ENCODE data around the gene KIAA1217. TPM values are rescaled to one million over a fixed set of nuclear protein-coding genes. Genes with fewer than 3 reads are reported as not detected.

KIAA1217 gene
- total and polyA plus RNA-seq, 2 of the 4 experiments (the other 2 are of a cell fraction) = 3.4 to 4.4 TPM

DNA sequence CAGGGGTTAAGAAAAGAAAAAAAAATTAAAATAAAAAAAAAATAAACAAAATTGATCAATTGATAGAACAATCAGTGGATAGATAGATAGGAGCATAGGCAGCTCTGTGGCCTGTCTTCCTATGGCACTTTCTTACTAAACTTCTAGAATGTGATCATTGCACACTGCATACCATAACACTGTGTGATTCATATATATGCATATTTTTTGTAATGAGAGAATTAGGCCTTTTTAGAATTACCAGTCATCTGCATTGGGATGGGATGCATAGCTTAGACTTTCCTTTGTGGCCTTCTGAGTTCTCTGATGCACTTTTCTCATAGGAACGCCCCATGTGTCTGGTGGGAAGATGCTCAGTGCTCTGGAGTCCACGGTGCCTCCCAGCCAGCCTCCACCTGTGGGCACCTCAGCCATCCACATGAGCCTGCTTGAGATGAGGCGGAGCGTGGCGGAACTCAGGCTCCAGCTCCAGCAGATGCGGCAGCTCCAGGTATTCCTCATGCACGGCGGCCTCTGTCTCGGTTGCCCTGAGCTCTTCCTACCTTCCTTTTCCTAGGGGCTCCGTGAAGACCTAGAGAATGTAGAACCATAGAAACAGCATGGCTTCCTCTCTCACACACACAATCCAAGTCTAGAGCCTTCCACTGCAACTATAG, 292.2 kb downstream of the KIAA1217 start:
- H4K91ac ChIP-seq (ENCODE audit: insufficient read depth, low read depth, low read length) = no peak overlapping the region
- H3K4me2 ChIP-seq (ENCODE audit: low read depth, low read length) = no peak overlapping the region
- H3K4me1 ChIP-seq (ENCODE audit: control insufficient read depth, insufficient read depth, low read length) = peaks cover 4% of the 10 kb centered on the region; the same call in 1 of the 2 replicates
- DNase-seq (peak; percentile 20), ATAC-seq (ENCODE audit: low read depth) (no peak; the same call in 1 of the 2 replicates)
- H3K9me3 ChIP-seq (ENCODE audit: control insufficient read depth, insufficient read depth, low read length) = no peaks in the 10 kb centered on the region
- H2AK9ac ChIP-seq (replicated peaks; ENCODE audit: low read depth, low read length, poor library complexity) = no peak overlapping the region
- no peak overlapping the region for H4K5ac ChIP-seq (ENCODE audit: low read depth, low read length)
- H3K27me3 ChIP-seq (ENCODE audit: control insufficient read depth, insufficient read depth, low read length) = no peaks in the 10 kb centered on the region
- peaks cover 3% of the 10 kb centered on the region; the same call in 1 of the 2 replicates for H3K9me1 ChIP-seq (ENCODE audit: insufficient read depth, low read length)
- CTCF ChIA-PET = no interaction called here
- intact Hi-C loops (cut with micrococcal nuclease) = loop anchor here (5.0 kb wide), 1 partner anchor 34 kb away; no protein-coding TSS in a partner anchor
- H4K8ac ChIP-seq (ENCODE audit: low read depth in 2 of 2, low read length in 2 of 2) = no peak overlapping the region
- no peak overlapping the region for H2BK20ac ChIP-seq (ENCODE audit: low read depth, low read length)
- TF ChIP-seq MAZ (IDR thresholded peaks at IDR 0.05; ENCODE audit: borderline replicate concordance, low read depth, low read length) = no peak
- no peak for TF ChIP-seq CEBPB (IDR thresholded peaks at IDR 0.05; ENCODE audit: low read depth, low read length)
- TF ChIP-seq, protein P1, sequence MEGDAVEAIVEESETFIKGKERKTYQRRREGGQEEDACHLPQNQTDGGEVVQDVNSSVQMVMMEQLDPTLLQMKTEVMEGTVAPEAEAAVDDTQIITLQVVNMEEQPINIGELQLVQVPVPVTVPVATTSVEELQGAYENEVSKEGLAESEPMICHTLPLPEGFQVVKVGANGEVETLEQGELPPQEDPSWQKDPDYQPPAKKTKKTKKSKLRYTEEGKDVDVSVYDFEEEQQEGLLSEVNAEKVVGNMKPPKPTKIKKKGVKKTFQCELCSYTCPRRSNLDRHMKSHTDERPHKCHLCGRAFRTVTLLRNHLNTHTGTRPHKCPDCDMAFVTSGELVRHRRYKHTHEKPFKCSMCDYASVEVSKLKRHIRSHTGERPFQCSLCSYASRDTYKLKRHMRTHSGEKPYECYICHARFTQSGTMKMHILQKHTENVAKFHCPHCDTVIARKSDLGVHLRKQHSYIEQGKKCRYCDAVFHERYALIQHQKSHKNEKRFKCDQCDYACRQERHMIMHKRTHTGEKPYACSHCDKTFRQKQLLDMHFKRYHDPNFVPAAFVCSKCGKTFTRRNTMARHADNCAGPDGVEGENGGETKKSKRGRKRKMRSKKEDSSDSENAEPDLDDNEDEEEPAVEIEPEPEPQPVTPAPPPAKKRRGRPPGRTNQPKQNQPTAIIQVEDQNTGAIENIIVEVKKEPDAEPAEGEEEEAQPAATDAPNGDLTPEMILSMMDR (conservative IDR thresholded peaks at IDR 0.05; ENCODE audit: low read depth, low read length) = no peak
- no peak for TF ChIP-seq SMC3 (IDR thresholded peaks at IDR 0.05; ENCODE audit: low read depth, low read length)
- no peak for TF ChIP-seq MXI1 (IDR thresholded peaks at IDR 0.05; ENCODE audit: borderline replicate concordance, low read depth, low read length)
- no peak for TF ChIP-seq RCOR1 (IDR thresholded peaks at IDR 0.05; ENCODE audit: insufficient replicate concordance, low read length)
- no peak for TF ChIP-seq NFE2L2 (IDR thresholded peaks at IDR 0.05; ENCODE audit: low read depth, low read length)
- TF ChIP-seq, protein P2, sequence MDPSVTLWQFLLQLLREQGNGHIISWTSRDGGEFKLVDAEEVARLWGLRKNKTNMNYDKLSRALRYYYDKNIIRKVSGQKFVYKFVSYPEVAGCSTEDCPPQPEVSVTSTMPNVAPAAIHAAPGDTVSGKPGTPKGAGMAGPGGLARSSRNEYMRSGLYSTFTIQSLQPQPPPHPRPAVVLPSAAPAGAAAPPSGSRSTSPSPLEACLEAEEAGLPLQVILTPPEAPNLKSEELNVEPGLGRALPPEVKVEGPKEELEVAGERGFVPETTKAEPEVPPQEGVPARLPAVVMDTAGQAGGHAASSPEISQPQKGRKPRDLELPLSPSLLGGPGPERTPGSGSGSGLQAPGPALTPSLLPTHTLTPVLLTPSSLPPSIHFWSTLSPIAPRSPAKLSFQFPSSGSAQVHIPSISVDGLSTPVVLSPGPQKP (IDR thresholded peaks at IDR 0.05; ENCODE audit: borderline replicate concordance, low read depth, low read length) = no peak
- no peak for TF ChIP-seq RAD21 (IDR thresholded peaks at IDR 0.05; ENCODE audit: low read length)
- no peak for TF ChIP-seq BHLHE40 (IDR thresholded peaks at IDR 0.05; ENCODE audit: low read depth, low read length)
- TF ChIP-seq MAFK (IDR thresholded peaks at IDR 0.05; ENCODE audit: low read depth, low read length) = no peak
- TF ChIP-seq RFX5 (IDR thresholded peaks at IDR 0.05; ENCODE audit: low read depth, low read length) = no peak
- TF ChIP-seq CHD1 (IDR thresholded peaks at IDR 0.05; ENCODE audit: low read depth, low read length) = no peak
- H3K23ac ChIP-seq (ENCODE audit: low read depth, low read length) = no peak overlapping the region
- in situ Hi-C loops (cut with MboI; ENCODE audit: low sequenced_read_pairs) = loop anchor here (10.0 to 25.0 kb wide), 5 partner anchors 136 to 1339 kb away; no protein-coding TSS in a partner anchor
- H2AK5ac ChIP-seq (ENCODE audit: low read depth, low read length) = no peak overlapping the region
- no peak overlapping the region for H2BK120ac ChIP-seq (ENCODE audit: low read depth, low read length)
- H2BK5ac ChIP-seq (ENCODE audit: low read depth, low read length, poor library complexity, severe bottlenecking) = no peak overlapping the region
- H3K4me3 ChIP-seq (ENCODE audit: insufficient read depth, low read depth, low read length) = no peak overlapping the region
- H3K4ac ChIP-seq (ENCODE audit: low read depth, low read length) = no peak overlapping the region
- H3K9ac ChIP-seq (ENCODE audit: low read depth, low read length) = no peak overlapping the region
- no TSS peak for BruUV-seq (replicated peaks)
- dilution Hi-C loops (cut with HindIII; ENCODE audit: low sequenced_read_pairs, unreplicated experiment) = no loop called here
- POLR2A ChIA-PET (ENCODE audit: unreplicated experiment) = interaction anchor here (0.5 kb wide), 1 partner anchor 16 kb away, joined by 3 read pairs; no protein-coding TSS in a partner anchor
- H3K36me3 ChIP-seq (ENCODE audit: control insufficient read depth, insufficient read depth, low read length) = peaks cover 6% of the 10 kb centered on the region
- H2AFZ ChIP-seq (replicated peaks; ENCODE audit: low read length, poor library complexity) = no peak overlapping the region
- H3K18ac ChIP-seq (ENCODE audit: low read depth, low read length) = no peak overlapping the region
- no peak overlapping the region for H2BK15ac ChIP-seq (ENCODE audit: low read depth, low read length)
- H3K14ac ChIP-seq (replicated peaks; ENCODE audit: low read depth, low read length) = no peak overlapping the region
- no peaks in the 10 kb centered on the region for H4K20me1 ChIP-seq (ENCODE audit: insufficient read depth, low read length)
- no peak overlapping the region for H3K27ac ChIP-seq (ENCODE audit: insufficient read depth, low read length)
- WGBS, 2 experiments (ENCODE audit: extremely low coverage in 2 of 2, insufficient read length in 1 of 2) = 91% methylated on average over 8 of the region's 10 CpGs; no CpG with 5 or more reads in 1 of the 2 experiments
- no peak overlapping the region for H3K56ac ChIP-seq (ENCODE audit: extremely low read depth, insufficient read depth, low read length)
- H3K79me1 ChIP-seq (ENCODE audit: low read depth in 1 of 2, low read length in 2 of 2) = no peaks in the 10 kb centered on the region; a peak in 1 of 4 replicates
